ENCODE data around the gene CAMKMT. TPM values are rescaled to one million over a fixed set of nuclear protein-coding genes. Genes with fewer than 3 reads are reported as not detected.

Gene CAMKMT
- total and polyA plus RNA-seq, 2 donors (not counting 1 experiment from before 2014, with no cell fraction given), result 6.2 to 23.3 TPM

DNA sequence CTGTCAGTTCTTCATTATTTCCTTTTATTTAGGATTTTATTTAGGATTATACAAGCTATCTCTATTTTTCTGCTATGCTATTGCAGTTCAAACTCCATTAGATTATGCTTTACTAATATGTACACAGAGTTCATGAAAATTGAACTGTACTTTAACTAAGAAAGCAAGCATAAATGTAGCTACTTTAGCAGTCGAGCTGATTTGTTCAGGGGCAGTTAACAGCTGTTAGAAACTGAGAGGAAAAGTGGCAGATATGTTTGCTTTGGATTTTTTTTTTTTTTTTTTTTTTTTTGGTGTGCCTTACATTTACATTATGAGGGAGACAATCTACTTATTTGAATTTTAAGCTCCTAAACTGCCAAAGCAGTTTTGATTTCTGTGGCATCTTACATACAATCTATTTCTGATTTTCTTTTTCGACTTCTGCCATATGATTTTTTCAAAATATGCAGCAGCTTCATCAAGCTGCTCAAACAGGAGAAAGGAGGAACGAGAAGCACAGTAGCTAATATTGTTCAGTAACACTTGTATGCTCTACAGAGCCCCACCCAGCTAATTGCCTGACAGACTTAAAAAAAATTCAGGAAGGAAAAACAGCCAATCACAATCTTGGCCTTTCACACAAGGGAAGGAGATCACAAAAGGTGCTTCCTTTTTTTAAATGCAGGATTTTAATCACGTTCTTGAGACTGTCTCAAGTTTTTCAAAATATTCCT lies 346.4 kb downstream of the CAMKMT start:
- peak overlapping the region; percentile 78 to 80 for H3K27ac ChIP-seq (ENCODE audit: low read length in 2 of 2)
- CTCF ChIA-PET, result interaction anchor here (0.8 to 2.3 kb wide), 4 partner anchors 10 to 228 kb away, joined by 4 to 15 read pairs (median 6); no protein-coding TSS in a partner anchor
- TF ChIP-seq, protein P1, sequence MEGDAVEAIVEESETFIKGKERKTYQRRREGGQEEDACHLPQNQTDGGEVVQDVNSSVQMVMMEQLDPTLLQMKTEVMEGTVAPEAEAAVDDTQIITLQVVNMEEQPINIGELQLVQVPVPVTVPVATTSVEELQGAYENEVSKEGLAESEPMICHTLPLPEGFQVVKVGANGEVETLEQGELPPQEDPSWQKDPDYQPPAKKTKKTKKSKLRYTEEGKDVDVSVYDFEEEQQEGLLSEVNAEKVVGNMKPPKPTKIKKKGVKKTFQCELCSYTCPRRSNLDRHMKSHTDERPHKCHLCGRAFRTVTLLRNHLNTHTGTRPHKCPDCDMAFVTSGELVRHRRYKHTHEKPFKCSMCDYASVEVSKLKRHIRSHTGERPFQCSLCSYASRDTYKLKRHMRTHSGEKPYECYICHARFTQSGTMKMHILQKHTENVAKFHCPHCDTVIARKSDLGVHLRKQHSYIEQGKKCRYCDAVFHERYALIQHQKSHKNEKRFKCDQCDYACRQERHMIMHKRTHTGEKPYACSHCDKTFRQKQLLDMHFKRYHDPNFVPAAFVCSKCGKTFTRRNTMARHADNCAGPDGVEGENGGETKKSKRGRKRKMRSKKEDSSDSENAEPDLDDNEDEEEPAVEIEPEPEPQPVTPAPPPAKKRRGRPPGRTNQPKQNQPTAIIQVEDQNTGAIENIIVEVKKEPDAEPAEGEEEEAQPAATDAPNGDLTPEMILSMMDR (IDR thresholded peaks at IDR 0.05), result no peak
- TF ChIP-seq EZH2 (IDR thresholded peaks at IDR 0.05; ENCODE audit: borderline replicate concordance, insufficient read depth, low read depth, low read length, poor library complexity, severe bottlenecking), result no peak

DNA sequence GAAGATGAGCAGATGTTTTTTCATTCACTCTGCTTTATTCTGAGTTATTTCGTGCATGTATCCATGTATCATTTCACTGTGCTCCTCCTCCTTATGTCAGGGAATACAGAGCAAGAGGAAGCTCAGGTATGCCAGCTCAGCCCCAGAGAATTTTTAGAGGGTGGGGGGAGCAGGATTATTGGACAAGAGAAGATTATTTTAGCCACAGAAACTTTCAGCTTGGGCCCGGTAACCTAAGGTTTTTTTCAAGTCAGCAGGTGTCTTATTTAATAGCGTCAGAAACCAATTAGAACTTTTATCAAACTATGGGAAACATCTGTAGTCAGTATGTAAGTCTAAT lies 346.9 kb downstream of the CAMKMT start:
- ChIA-PET POLR2A (no interaction called here), CTCF (interaction anchor here (1.1 to 2.3 kb wide), 3 partner anchors 9 to 229 kb away, joined by 4 to 15 read pairs (median 7); no protein-coding TSS in a partner anchor)
- peak overlapping the region; percentile 85 for H3K4me3 Mint-ChIP-seq
- H3K79me2 ChIP-seq (ENCODE audit: control insufficient read depth, insufficient read depth, low read length), result peaks cover 3% of the 10 kb centered on the region
- H3K27me3 ChIP-seq (replicated peaks in 1 of 4; ENCODE audit: control extremely low read depth in 1 of 4, control insufficient read depth in 3 of 4, insufficient read depth in 4 of 4, low read length in 3 of 4), result no peaks in the 10 kb centered on the region
- H3K9me3 Mint-ChIP-seq (ENCODE audit: insufficient read depth), result peaks cover 2% of the 10 kb centered on the region
- intact Hi-C loops (cut with micrococcal nuclease), result loop anchor here (1.0 kb wide), 1 partner anchor 70 kb away; no protein-coding TSS in a partner anchor
- peak overlapping the region; percentile 91 for H3K27ac Mint-ChIP-seq
- no peaks in the 10 kb centered on the region for H4K20me1 ChIP-seq (ENCODE audit: control insufficient read depth, insufficient read depth, low read length, poor library complexity, severe bottlenecking)
- no peaks in the 10 kb centered on the region for H3K9me3 ChIP-seq (ENCODE audit: control extremely low read depth in 1 of 3, control insufficient read depth in 2 of 3, insufficient read depth in 1 of 3, low read length in 2 of 3)
- H3K27me3 Mint-ChIP-seq, result no peaks in the 10 kb centered on the region
- peak overlapping the region; percentile 78 to 80 for H3K27ac ChIP-seq (ENCODE audit: low read length in 2 of 2)
- DNase-seq (no peak), ATAC-seq (ENCODE audit: low read depth) (peak; percentile 5)
- peaks cover 58% of the 10 kb centered on the region for H3K4me1 Mint-ChIP-seq
- no peaks in the 10 kb centered on the region for H3K36me3 ChIP-seq (replicated peaks in 1 of 2; ENCODE audit: control extremely low read depth in 1 of 2, control insufficient read depth in 1 of 2, extremely low read depth in 1 of 2, insufficient read depth in 2 of 2, low read length in 1 of 2)
- peak overlapping the region; percentile 65 for H3K9ac ChIP-seq (ENCODE audit: low read length)
- WGBS (ENCODE audit: insufficient coverage), result no CpG with 5 or more reads among the region's 3 CpGs
- H3K4me2 ChIP-seq (replicated peaks; ENCODE audit: low read depth, low read length, poor library complexity, severe bottlenecking), result peak overlapping the region; percentile 76
- H3K4me3 ChIP-seq (ENCODE audit: control extremely low read depth in 1 of 5, extremely low read depth in 1 of 5, insufficient read depth in 1 of 5, low read depth in 2 of 5, low read length in 4 of 5), result peak overlapping the region; percentile 32 to 71 (median 58)
- H2AFZ ChIP-seq (ENCODE audit: insufficient read depth, low read depth, low read length, poor library complexity, severe bottlenecking), result peak overlapping the region; percentile 67
- TF ChIP-seq EZH2 (IDR thresholded peaks at IDR 0.05; ENCODE audit: borderline replicate concordance, insufficient read depth, low read depth, low read length, poor library complexity, severe bottlenecking), result no peak
- TF ChIP-seq, protein P1 (IDR thresholded peaks at IDR 0.05), result no peak
- peaks cover 39 to 52% of the 10 kb centered on the region in 2 donors for H3K4me1 ChIP-seq (ENCODE audit: control insufficient read depth in 2 of 2, insufficient read depth in 2 of 2, low read length in 2 of 2)

More for the DNA sequence above, 346.4 kb downstream of the CAMKMT start:
- POLR2A ChIA-PET, result interaction anchor here (0.7 kb wide), 1 partner anchor 905 kb away, joined by 12 read pairs; no protein-coding TSS in a partner anchor
- intact Hi-C loops (cut with micrococcal nuclease), result loop anchor here (1.0 kb wide), 1 partner anchor 70 kb away; no protein-coding TSS in a partner anchor
- Histone ChIP-seq H2AFZ (ENCODE audit: insufficient read depth, low read depth, low read length, poor library complexity, severe bottlenecking) (peak overlapping the region; percentile 67), H3K4me2 (replicated peaks; ENCODE audit: low read depth, low read length, poor library complexity, severe bottlenecking) (peak overlapping the region; percentile 76), H3K27me3 (replicated peaks in 1 of 4; ENCODE audit: control extremely low read depth in 1 of 4, control insufficient read depth in 3 of 4, insufficient read depth in 4 of 4, low read length in 3 of 4) (no peaks in the 10 kb centered on the region), H3K79me2 (ENCODE audit: control insufficient read depth, insufficient read depth, low read length) (peaks cover 3% of the 10 kb centered on the region), H3K36me3 (replicated peaks in 1 of 2; ENCODE audit: control extremely low read depth in 1 of 2, control insufficient read depth in 1 of 2, extremely low read depth in 1 of 2, insufficient read depth in 2 of 2, low read length in 1 of 2) (no peaks in the 10 kb centered on the region), H3K4me3 (ENCODE audit: control extremely low read depth in 1 of 5, extremely low read depth in 1 of 5, insufficient read depth in 1 of 5, low read depth in 2 of 5, low read length in 4 of 5) (peak overlapping the region; percentile 32 to 71 (median 58)), H3K9me3 (ENCODE audit: control extremely low read depth in 1 of 3, control insufficient read depth in 2 of 3, insufficient read depth in 1 of 3, low read length in 2 of 3) (no peaks in the 10 kb centered on the region), H3K4me1 (ENCODE audit: control insufficient read depth in 2 of 2, insufficient read depth in 2 of 2, low read length in 2 of 2) (peaks cover 37 to 47% of the 10 kb centered on the region in 2 donors), H3K9ac (ENCODE audit: low read length) (peak overlapping the region; percentile 65), H4K20me1 (ENCODE audit: control insufficient read depth, insufficient read depth, low read length, poor library complexity, severe bottlenecking) (no peaks in the 10 kb centered on the region)
- H3K27ac Mint-ChIP-seq, result peak overlapping the region; percentile 91
- 0% methylated on average over 1 of the region's 4 CpGs for whole genome bisulfite sequencing (ENCODE audit: insufficient coverage)
- peaks cover 54% of the 10 kb centered on the region for H3K4me1 Mint-ChIP-seq
- H3K27me3 Mint-ChIP-seq, result no peaks in the 10 kb centered on the region
- ATAC-seq (ENCODE audit: low read depth) (peak; percentile 79), DNase-seq (peak; percentile 84)
- peak overlapping the region; percentile 85 for H3K4me3 Mint-ChIP-seq
- H3K9me3 Mint-ChIP-seq (ENCODE audit: insufficient read depth), result peaks cover 2% of the 10 kb centered on the region

Data from B cell (primary cell).